ENCODE results near the gene LRTM2. TPM values are rescaled to one million over a fixed set of nuclear protein-coding genes. Genes with fewer than 3 reads are reported as not detected.

Gene LRTM2
- total RNA-seq, 4 donors from 2014 or later = not detected

GRCh38 chr12:1839464-1839863 is 19.1 kb downstream of the LRTM2 start:
- TF ChIP-seq, protein P1, sequence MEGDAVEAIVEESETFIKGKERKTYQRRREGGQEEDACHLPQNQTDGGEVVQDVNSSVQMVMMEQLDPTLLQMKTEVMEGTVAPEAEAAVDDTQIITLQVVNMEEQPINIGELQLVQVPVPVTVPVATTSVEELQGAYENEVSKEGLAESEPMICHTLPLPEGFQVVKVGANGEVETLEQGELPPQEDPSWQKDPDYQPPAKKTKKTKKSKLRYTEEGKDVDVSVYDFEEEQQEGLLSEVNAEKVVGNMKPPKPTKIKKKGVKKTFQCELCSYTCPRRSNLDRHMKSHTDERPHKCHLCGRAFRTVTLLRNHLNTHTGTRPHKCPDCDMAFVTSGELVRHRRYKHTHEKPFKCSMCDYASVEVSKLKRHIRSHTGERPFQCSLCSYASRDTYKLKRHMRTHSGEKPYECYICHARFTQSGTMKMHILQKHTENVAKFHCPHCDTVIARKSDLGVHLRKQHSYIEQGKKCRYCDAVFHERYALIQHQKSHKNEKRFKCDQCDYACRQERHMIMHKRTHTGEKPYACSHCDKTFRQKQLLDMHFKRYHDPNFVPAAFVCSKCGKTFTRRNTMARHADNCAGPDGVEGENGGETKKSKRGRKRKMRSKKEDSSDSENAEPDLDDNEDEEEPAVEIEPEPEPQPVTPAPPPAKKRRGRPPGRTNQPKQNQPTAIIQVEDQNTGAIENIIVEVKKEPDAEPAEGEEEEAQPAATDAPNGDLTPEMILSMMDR (IDR thresholded peaks at IDR 0.05; ENCODE audit: low read depth) = no peak

GRCh38 chr12:1839956-1840951 is 19.9 kb downstream of the LRTM2 start:
- TF ChIP-seq, protein P1 (IDR thresholded peaks at IDR 0.05; ENCODE audit: low read depth) = no peak

DNA sequence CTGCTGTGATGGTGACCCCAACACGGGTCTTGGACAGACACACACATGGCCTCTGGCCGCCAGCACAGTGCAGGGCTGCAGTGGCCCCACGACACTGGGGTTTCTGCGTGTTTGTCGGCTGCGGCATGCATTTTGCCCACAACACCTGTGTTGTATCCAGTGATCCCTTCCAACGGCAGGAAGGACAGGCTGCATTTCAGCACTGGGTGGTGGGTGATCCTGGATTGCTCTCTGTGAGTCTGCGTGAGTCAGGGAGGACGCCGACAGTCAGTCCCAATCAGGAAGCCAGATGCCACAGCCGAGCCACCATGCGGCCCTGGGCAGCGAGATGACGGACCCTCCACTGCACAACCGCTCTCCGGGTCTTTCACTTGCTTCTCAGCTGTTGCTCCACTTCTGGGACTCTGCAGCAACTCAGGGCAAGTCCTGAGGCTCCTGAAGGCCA is 20.6 kb downstream of the LRTM2 start:
- TF ChIP-seq, protein P1 (IDR thresholded peaks at IDR 0.05; ENCODE audit: low read depth) = no peak

DNA sequence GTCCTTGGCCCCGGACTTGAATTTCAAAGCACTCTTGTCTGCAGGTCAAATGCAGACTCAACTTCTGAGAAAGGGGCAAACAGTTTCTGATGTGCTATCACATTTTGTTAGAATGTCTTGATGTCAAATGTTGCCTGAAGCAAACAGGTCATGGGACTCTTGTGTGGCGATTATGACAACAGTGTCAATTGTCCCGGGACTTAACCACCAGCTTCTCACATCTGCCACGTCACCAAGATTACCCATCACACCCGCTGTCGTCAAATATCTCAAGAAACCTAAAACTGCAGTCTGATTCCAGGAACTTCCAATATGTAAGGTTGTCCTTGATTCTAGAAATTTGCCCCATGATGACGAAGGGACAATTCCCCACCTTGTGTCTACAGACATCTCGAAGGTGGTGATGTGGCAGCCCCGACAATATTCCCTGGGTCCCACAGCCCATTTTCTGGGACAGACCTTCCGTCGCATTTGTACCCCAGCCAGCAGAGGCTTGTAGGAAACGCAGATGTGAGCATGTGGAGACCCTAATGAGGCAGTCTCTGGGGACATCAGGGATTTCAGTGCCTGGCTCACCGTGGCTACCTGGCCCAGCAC is 21.3 kb downstream of the LRTM2 start:
- TF ChIP-seq, protein P1 (IDR thresholded peaks at IDR 0.05; ENCODE audit: low read depth) = no peak

DNA sequence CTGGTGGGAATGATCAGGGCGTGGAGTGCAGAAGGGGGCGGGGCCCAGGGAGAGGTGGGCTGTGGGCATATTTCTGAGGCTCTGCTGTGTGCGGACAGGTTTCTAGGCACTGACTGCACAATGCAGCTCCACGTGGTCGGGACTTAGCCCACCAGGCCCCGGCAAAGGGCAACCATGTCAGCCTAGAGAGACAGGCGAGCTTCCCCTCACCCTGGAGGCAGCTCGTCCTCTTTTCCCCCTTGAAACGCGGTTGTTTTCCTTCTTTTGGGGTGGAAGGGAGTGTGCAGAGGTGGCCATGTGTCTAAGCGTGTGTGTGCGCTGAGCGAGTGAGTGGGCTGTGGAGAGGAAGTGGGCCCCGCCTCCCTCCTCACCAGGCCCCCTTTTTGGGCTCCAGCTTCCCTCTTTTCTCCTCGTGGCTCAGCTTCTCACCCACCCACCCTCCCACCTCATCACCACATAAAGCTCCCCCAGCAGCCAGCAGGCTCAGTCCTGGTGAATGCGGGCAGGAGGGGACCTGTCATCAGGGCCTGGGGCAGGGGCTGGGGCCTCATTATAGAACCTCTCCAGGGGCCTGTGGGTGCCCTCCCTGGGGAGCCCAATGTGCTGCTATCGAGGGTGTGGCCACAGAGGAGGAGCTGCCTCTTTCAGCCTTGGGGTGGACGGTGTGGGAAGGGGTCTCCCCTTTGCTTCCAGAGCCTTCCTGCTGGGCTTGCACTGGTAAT is 22.0 kb downstream of the LRTM2 start:
- TF ChIP-seq, protein P1 (IDR thresholded peaks at IDR 0.05; ENCODE audit: low read depth) = no peak

GRCh38 chr12:1842905-1843640 is 22.7 kb downstream of the LRTM2 start:
- TF ChIP-seq, protein P1 (IDR thresholded peaks at IDR 0.05; ENCODE audit: low read depth) = no peak
